GM19099 (cell line): ENCODE data around the gene HABP2.

Experiments
- POLR2A ChIP-seq: IDR thresholded peaks from 3 replicates; pipeline ENCODE4 v1.6.1; 2011; ENCODE audit warnings: low read depth; ENCODE audit not compliant: insufficient read length; ENCODE audit errors: extremely low read depth

Gene HABP2

GRCh38 chr10:113539789-113540188, 13.1 kb upstream of the HABP2 start:
- TF ChIP-seq POLR2A, result no peak

- no peak for TF ChIP-seq POLR2A
Measured at GRCh38 chr10:113540845-113541548, 11.9 kb upstream of the HABP2 start.

- no peak for TF ChIP-seq POLR2A
Measured at GRCh38 chr10:113541549-113541927, 11.3 kb upstream of the HABP2 start.

- no peak for TF ChIP-seq POLR2A
Measured at GRCh38 chr10:113543107-113543955, 9.5 kb upstream of the HABP2 start.

- TF ChIP-seq POLR2A, result no peak
Measured at GRCh38 chr10:113544392-113544791, 8.5 kb upstream of the HABP2 start.

GRCh38 chr10:113547426-113547825, 5.4 kb upstream of the HABP2 start:
- no peak for TF ChIP-seq POLR2A

GRCh38 chr10:113549856-113550255, 3.0 kb upstream of the HABP2 start:
- no peak for TF ChIP-seq POLR2A

- no peak for TF ChIP-seq POLR2A
Measured at GRCh38 chr10:113550365-113550764, 2.5 kb upstream of the HABP2 start.

- TF ChIP-seq POLR2A, result no peak
Measured at GRCh38 chr10:113552014-113552413, 839 bp upstream of the HABP2 start.

GRCh38 chr10:113553149-113553548, 296 bp downstream of the HABP2 start:
- no peak for TF ChIP-seq POLR2A

- TF ChIP-seq POLR2A, result no peak
Measured at GRCh38 chr10:113554214-113554613, 1.4 kb downstream of the HABP2 start.

- TF ChIP-seq POLR2A, result no peak
Measured at GRCh38 chr10:113555245-113555644, 2.4 kb downstream of the HABP2 start.

GRCh38 chr10:113555751-113556150, 2.9 kb downstream of the HABP2 start:
- no peak for TF ChIP-seq POLR2A

GRCh38 chr10:113557424-113557862, 4.6 kb downstream of the HABP2 start:
- no peak for TF ChIP-seq POLR2A

- TF ChIP-seq POLR2A, result no peak
Measured at GRCh38 chr10:113557903-113558321, 5.1 kb downstream of the HABP2 start.

GRCh38 chr10:113560071-113560470, 7.2 kb downstream of the HABP2 start:
- no peak for TF ChIP-seq POLR2A
